ENCODE data around the gene PRXL2C. TPM values are rescaled to one million over a fixed set of nuclear protein-coding genes. Genes with fewer than 3 reads are reported as not detected.

Gene PRXL2C
- total RNA-seq, 1 donor from 2014 or later, result 12.6 TPM

DNA sequence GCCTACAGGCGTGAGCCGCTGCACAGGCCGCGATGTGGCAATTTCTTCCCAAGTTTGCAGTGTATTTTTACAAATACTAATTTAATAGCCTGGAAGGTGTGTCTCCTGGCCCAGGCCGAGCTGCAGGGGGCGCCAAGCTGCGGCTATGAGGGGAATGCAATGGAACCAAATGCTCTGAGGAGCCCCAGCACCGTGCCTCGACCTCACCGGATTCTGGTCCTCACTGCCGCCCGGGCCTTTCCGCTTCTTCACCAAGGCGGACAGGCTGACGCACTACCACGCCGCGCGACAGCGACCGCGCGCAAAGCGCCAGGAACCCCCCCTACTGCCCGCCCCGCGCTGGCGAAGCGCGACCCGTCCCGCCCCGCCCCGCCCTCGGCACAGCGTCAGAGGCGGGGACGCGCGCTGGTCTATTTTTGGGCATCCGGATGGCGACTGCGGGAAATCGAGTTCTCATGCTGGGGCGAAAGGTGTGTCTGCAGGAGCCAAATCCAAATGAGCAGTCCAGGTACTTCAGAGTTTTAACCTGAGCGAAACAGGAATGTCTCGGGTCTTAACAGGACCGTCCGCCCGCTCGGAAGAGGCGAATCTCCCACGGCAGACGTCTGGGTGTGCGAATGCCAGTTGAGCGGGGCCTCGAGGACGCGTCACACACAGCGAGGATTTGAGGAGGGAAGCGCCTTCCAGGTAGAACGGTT lies 31.7 kb upstream of the PRXL2C start:
- TF ChIP-seq, protein P1, sequence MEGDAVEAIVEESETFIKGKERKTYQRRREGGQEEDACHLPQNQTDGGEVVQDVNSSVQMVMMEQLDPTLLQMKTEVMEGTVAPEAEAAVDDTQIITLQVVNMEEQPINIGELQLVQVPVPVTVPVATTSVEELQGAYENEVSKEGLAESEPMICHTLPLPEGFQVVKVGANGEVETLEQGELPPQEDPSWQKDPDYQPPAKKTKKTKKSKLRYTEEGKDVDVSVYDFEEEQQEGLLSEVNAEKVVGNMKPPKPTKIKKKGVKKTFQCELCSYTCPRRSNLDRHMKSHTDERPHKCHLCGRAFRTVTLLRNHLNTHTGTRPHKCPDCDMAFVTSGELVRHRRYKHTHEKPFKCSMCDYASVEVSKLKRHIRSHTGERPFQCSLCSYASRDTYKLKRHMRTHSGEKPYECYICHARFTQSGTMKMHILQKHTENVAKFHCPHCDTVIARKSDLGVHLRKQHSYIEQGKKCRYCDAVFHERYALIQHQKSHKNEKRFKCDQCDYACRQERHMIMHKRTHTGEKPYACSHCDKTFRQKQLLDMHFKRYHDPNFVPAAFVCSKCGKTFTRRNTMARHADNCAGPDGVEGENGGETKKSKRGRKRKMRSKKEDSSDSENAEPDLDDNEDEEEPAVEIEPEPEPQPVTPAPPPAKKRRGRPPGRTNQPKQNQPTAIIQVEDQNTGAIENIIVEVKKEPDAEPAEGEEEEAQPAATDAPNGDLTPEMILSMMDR (IDR thresholded peaks at IDR 0.05; ENCODE audit: insufficient read depth, low read depth, low read length), result peak; percentile 55
- TF ChIP-seq EZH2 (IDR thresholded peaks at IDR 0.05; ENCODE audit: insufficient read depth, low read length), result no peak
- peak overlapping the region; percentile 90 for H3K4me2 ChIP-seq (ENCODE audit: low read length)
- Mint-ChIP-seq H3K27ac (ENCODE audit: unreplicated experiment) (peak overlapping the region; percentile 55), H3K4me1 (ENCODE audit: low read depth, unreplicated experiment) (peaks cover 1% of the 10 kb centered on the region), H3K27me3 (ENCODE audit: low read depth, unreplicated experiment) (no peaks in the 10 kb centered on the region), H3K9me3 (ENCODE audit: unreplicated experiment) (peaks cover 11% of the 10 kb centered on the region), H3K4me3 (ENCODE audit: unreplicated experiment) (peak overlapping the region; percentile 77), H3K36me3 (ENCODE audit: low read depth, unreplicated experiment) (peaks cover 4% of the 10 kb centered on the region)
- no peaks in the 10 kb centered on the region for H3K79me2 ChIP-seq (ENCODE audit: insufficient read depth, low read length)
- peaks cover 3% of the 10 kb centered on the region for H3K27me3 ChIP-seq (ENCODE audit: insufficient read depth, low read length)
- no peaks in the 10 kb centered on the region for H3K4me1 ChIP-seq (ENCODE audit: insufficient read depth, low read length)
- H3K4me3 ChIP-seq (ENCODE audit: insufficient read depth, low read depth, low read length), result peak overlapping the region; percentile 64
- H2AFZ ChIP-seq (ENCODE audit: low read depth, low read length), result peak overlapping the region; percentile 96
- H4K20me1 ChIP-seq (ENCODE audit: insufficient read depth, low read length), result no peaks in the 10 kb centered on the region
- no peaks in the 10 kb centered on the region for H3K9me3 ChIP-seq (ENCODE audit: insufficient read depth, low read depth, low read length)
- H3K36me3 ChIP-seq (ENCODE audit: insufficient read depth, low read length), result no peaks in the 10 kb centered on the region
- H3K27ac ChIP-seq (ENCODE audit: low read depth, low read length), result no peak overlapping the region
- DNase-seq (ENCODE audit: low read depth), result peak; percentile 68
- FAIRE-seq, result no peak
- H3K9ac ChIP-seq (ENCODE audit: low read length), result peak overlapping the region; percentile 48

DNA sequence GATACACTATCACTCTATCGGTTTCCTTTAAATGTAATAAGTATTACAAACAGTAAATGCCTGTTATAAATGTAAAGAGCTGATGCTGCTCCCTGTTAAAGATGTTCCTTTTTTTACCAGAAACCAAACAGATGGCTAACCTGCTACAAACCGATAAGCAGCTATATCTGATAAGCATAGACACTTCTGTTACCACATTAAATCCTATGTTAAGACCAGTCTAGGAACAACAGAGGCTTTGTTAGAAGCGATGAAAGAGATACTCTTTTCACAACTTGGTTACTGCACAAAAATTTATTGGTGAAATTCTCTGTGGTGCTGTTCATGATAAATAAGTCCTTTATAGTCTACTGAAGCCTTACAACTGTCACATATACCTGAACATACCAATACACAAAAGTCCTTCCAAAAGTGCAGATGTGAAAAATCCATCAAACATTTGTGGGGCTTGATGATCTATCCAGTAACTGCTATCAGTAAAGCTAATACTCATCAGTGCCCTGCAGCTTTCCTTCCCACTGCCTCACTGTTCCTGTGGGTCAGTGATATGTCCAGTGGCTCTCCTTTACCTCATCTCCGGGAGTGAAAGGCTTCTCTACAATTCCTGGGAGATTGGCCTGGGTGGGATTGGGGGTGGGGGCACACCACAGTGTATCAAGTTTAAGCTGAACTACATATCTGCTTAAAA lies 25.8 kb upstream of the PRXL2C start:
- Histone ChIP-seq H3K4me3 (ENCODE audit: insufficient read depth, low read depth, low read length) (no peak overlapping the region), H3K36me3 (ENCODE audit: insufficient read depth, low read length) (no peaks in the 10 kb centered on the region), H4K20me1 (ENCODE audit: insufficient read depth, low read length) (no peaks in the 10 kb centered on the region), H3K9me3 (ENCODE audit: insufficient read depth, low read depth, low read length) (no peaks in the 10 kb centered on the region), H2AFZ (ENCODE audit: low read depth, low read length) (no peak overlapping the region), H3K9ac (ENCODE audit: low read length) (no peak overlapping the region), H3K27ac (ENCODE audit: low read depth, low read length) (no peak overlapping the region), H3K27me3 (ENCODE audit: insufficient read depth, low read length) (no peaks in the 10 kb centered on the region), H3K4me1 (ENCODE audit: insufficient read depth, low read length) (no peaks in the 10 kb centered on the region), H3K4me2 (ENCODE audit: low read length) (no peak overlapping the region), H3K79me2 (ENCODE audit: insufficient read depth, low read length) (no peaks in the 10 kb centered on the region)
- Mint-ChIP-seq H3K36me3 (ENCODE audit: low read depth, unreplicated experiment) (no peaks in the 10 kb centered on the region), H3K9me3 (ENCODE audit: unreplicated experiment) (peaks cover 6% of the 10 kb centered on the region), H3K27me3 (ENCODE audit: low read depth, unreplicated experiment) (no peaks in the 10 kb centered on the region), H3K27ac (ENCODE audit: unreplicated experiment) (no peak overlapping the region), H3K4me3 (ENCODE audit: unreplicated experiment) (no peak overlapping the region), H3K4me1 (ENCODE audit: low read depth, unreplicated experiment) (no peaks in the 10 kb centered on the region)
- no peak for TF ChIP-seq EZH2 (IDR thresholded peaks at IDR 0.05; ENCODE audit: insufficient read depth, low read length)
- TF ChIP-seq, protein P1 (IDR thresholded peaks at IDR 0.05; ENCODE audit: insufficient read depth, low read depth, low read length), result no peak
- DNase-seq (ENCODE audit: low read depth) (no peak), FAIRE-seq (no peak)
